ENCODE data around the gene MPRIP. TPM values are rescaled to one million over a fixed set of nuclear protein-coding genes. Genes with fewer than 3 reads are reported as not detected.

The MPRIP gene
- total RNA-seq, 1 experiment from 2014 or later, result 132 TPM

- H4K8ac ChIP-seq (replicated peaks; ENCODE audit: insufficient read length, low read depth, low read length), result no peak overlapping the region
- no peaks in the 10 kb centered on the region for H3K23me2 ChIP-seq (ENCODE audit: insufficient read length, low read depth, low read length, poor library complexity, severe bottlenecking)
- H2BK12ac ChIP-seq (ENCODE audit: insufficient read length, low read depth, low read length), result no peak overlapping the region
- no peak overlapping the region for H3K14ac ChIP-seq (ENCODE audit: insufficient read depth, low read length)
- no peak overlapping the region for H2BK15ac ChIP-seq (ENCODE audit: low read depth, low read length)
- Mint-ChIP-seq H3K4me1 (peaks cover 2 to 14% of the 10 kb centered on the region in 2 experiments; a peak in 2 of 4 replicates), H3K27me3 (ENCODE audit: low read depth) (no peaks in the 10 kb centered on the region), H3K36me3 (ENCODE audit: insufficient read depth in 1 of 3, low read depth in 3 of 3) (peaks cover 12 to 63% (median 37%) of the 10 kb centered on the region in 3 experiments; a peak in 6 of 7 replicates), H3K9me3 (no peaks in the 10 kb centered on the region), H3K27ac (no peak overlapping the region; a peak in 1 of 7 replicates), H3K4me3 (no peak overlapping the region)
- H3K27me3 ChIP-seq (ENCODE audit: insufficient read depth, low read length), result no peaks in the 10 kb centered on the region
- H3K18ac ChIP-seq (ENCODE audit: insufficient read length, low read depth, low read length), result no peak overlapping the region
- H2BK20ac ChIP-seq (ENCODE audit: low read depth, low read length, poor library complexity, severe bottlenecking), result no peak overlapping the region
- H2BK120ac ChIP-seq (ENCODE audit: low read depth, low read length, poor library complexity, severe bottlenecking), result no peak overlapping the region
- no peak overlapping the region for H3K4me2 ChIP-seq (ENCODE audit: insufficient read depth, insufficient read length, low read length)
- H4K20me1 ChIP-seq (ENCODE audit: control insufficient read depth, insufficient read depth, insufficient read length), result no peaks in the 10 kb centered on the region
- H3K4ac ChIP-seq (ENCODE audit: low read depth, low read length), result no peak overlapping the region
- no peak overlapping the region for H2AK5ac ChIP-seq (ENCODE audit: insufficient read length, low read length)
- no peak overlapping the region for H4K5ac ChIP-seq (ENCODE audit: insufficient read length, low read depth, low read length)
- no peaks in the 10 kb centered on the region for H3K79me1 ChIP-seq (ENCODE audit: insufficient read depth, low read depth, low read length, poor library complexity, severe bottlenecking)
- no peak; the same call in 2 of the 3 replicates for TF ChIP-seq CTCF (conservative IDR thresholded peaks at IDR 0.05)
- H3K9ac ChIP-seq (ENCODE audit: extremely low read depth, insufficient read length, low read length), result no peak overlapping the region
- no peaks in the 10 kb centered on the region for H3K79me2 ChIP-seq (ENCODE audit: insufficient read depth, low read length)
- H3K27ac ChIP-seq (ENCODE audit: insufficient read length, low read depth, low read length), result no peak overlapping the region
- H2AFZ ChIP-seq (ENCODE audit: low read length), result no peak overlapping the region
- WGBS (ENCODE audit: extremely low coverage, insufficient read length, low lambda C conversion rate), result no CpG with 5 or more reads among the region's 26 CpGs
- H3K9me3 ChIP-seq (ENCODE audit: control insufficient read depth, low read depth, low read length), result no peaks in the 10 kb centered on the region
- no peak overlapping the region for H2BK5ac ChIP-seq (ENCODE audit: insufficient read length, low read length)
- H3T11ph ChIP-seq (ENCODE audit: low read length), result no peak overlapping the region
- H3K4me1 ChIP-seq (ENCODE audit: insufficient read depth, low read length), result no peaks in the 10 kb centered on the region
- H3K23ac ChIP-seq (ENCODE audit: insufficient read length, low read depth, low read length), result no peak overlapping the region
- H3K56ac ChIP-seq (ENCODE audit: insufficient read length, low read depth, low read length), result no peak overlapping the region
- peak; percentile 63 for DNase-seq
- H4K91ac ChIP-seq (ENCODE audit: insufficient read length, low read depth, low read length), result no peak overlapping the region
These were observed 130.0 kb downstream of the MPRIP start for GRCh38 chr17:17172001-17172939.

Data from H9 (cell line).